ENCODE data around the gene MCEMP1. TPM values are rescaled to one million over a fixed set of nuclear protein-coding genes. Genes with fewer than 3 reads are reported as not detected.
A peak's percentile ranks its signal among the peaks of the same experiment; 100 is the strongest.

The MCEMP1 gene
- total RNA-seq, 5 donors from 2014 or later (not counting 1 experiment from before 2014, with no cell fraction given): 0.26 TPM; not detected in 4

GRCh38 chr19:7646426-7646700 is 30.5 kb upstream of the MCEMP1 start:
- no peaks in the 10 kb centered on the region for H3K9me3 ChIP-seq
- no peak overlapping the region for H3K27ac ChIP-seq (ENCODE audit: low read length)
- Mint-ChIP-seq H3K27me3 (no peaks in the 10 kb centered on the region), H3K27ac (no peak overlapping the region), H3K4me1 (no peaks in the 10 kb centered on the region), H3K36me3 (peaks cover 5% of the 10 kb centered on the region), H3K4me3 (no peak overlapping the region), H3K9me3 (no peaks in the 10 kb centered on the region)
- DNase-seq (no peak), ATAC-seq (replicated peaks in 1 of 4) (no peak)
- POLR2A ChIA-PET: no interaction called here
- WGBS (ENCODE audit: insufficient coverage): 82% methylated on average over 8 of the region's 8 CpGs
- H3K27me3 ChIP-seq (replicated peaks in 1 of 2; ENCODE audit: control insufficient read depth in 2 of 2, extremely low read depth in 1 of 2, insufficient read depth in 2 of 2, low read length in 1 of 2): peaks cover 0 to 7% of the 10 kb centered on the region in 2 experiments
- peaks cover 11 to 30% of the 10 kb centered on the region in 2 donors for H3K36me3 ChIP-seq (ENCODE audit: control insufficient read depth in 2 of 2, extremely low read depth in 1 of 2, insufficient read depth in 1 of 2, low read length in 1 of 2)
- H3K4me3 ChIP-seq (ENCODE audit: control insufficient read depth in 1 of 2, extremely low read depth in 1 of 2, low read length in 1 of 2): no peak overlapping the region
- CTCF ChIA-PET: no interaction called here
- H3K4me1 ChIP-seq (ENCODE audit: control insufficient read depth in 1 of 2, extremely low read depth in 1 of 2, insufficient read depth in 2 of 2, low read length in 2 of 2): no peaks in the 10 kb centered on the region

- WGBS (ENCODE audit: insufficient coverage): 95% methylated on average over 19 of the region's 26 CpGs
Observed at GRCh38 chr19:7647156-7647555, 29.7 kb upstream of the MCEMP1 start.

GRCh38 chr19:7648265-7649014 is 28.4 kb upstream of the MCEMP1 start:
- ChIA-PET POLR2A (interaction anchor here (0.6 to 0.9 kb wide), 3 partner anchors 59 to 188 kb away, joined by 3 to 6 read pairs (median 3); no protein-coding TSS in a partner anchor), CTCF (interaction anchor here (0.6 to 1.4 kb wide), 2 partner anchors 12 to 32 kb away, joined by 3 to 4 read pairs; partner anchors contain the start of gene TRAPPC5 (in 1 of the 2))
- H3K4me3 ChIP-seq (ENCODE audit: control insufficient read depth in 1 of 2, extremely low read depth in 1 of 2, low read length in 1 of 2): no peak overlapping the region
- Mint-ChIP-seq H3K4me3 (no peak overlapping the region), H3K36me3 (peaks cover 5% of the 10 kb centered on the region), H3K27me3 (no peaks in the 10 kb centered on the region), H3K9me3 (no peaks in the 10 kb centered on the region), H3K27ac (no peak overlapping the region), H3K4me1 (peaks cover 10 to 13% (median 10%) of the 10 kb centered on the region in 3 donors)
- no peak for ATAC-seq (replicated peaks in 1 of 4)
- H3K27ac ChIP-seq (ENCODE audit: low read length): no peak overlapping the region
- 91% methylated on average over 10 of the region's 15 CpGs for WGBS (ENCODE audit: insufficient coverage)
- DNase-seq: no peak
- H3K9me3 ChIP-seq: no peaks in the 10 kb centered on the region
- peaks cover 0 to 13% of the 10 kb centered on the region in 2 experiments for H3K4me1 ChIP-seq (ENCODE audit: control insufficient read depth in 1 of 2, extremely low read depth in 1 of 2, insufficient read depth in 2 of 2, low read length in 2 of 2)
- peaks cover 11 to 23% of the 10 kb centered on the region in 2 donors for H3K36me3 ChIP-seq (ENCODE audit: control insufficient read depth in 2 of 2, extremely low read depth in 1 of 2, insufficient read depth in 1 of 2, low read length in 1 of 2)
- H3K27me3 ChIP-seq (replicated peaks in 1 of 2; ENCODE audit: control insufficient read depth in 2 of 2, extremely low read depth in 1 of 2, insufficient read depth in 2 of 2, low read length in 1 of 2): peaks cover 0 to 7% of the 10 kb centered on the region in 2 experiments

More at GRCh38 chr19:7647156-7647555, 29.7 kb upstream of the MCEMP1 start:
- H3K4me1 ChIP-seq (ENCODE audit: control insufficient read depth in 1 of 2, extremely low read depth in 1 of 2, insufficient read depth in 2 of 2, low read length in 2 of 2): peaks cover 0 to 6% of the 10 kb centered on the region in 2 experiments
- peaks cover 11 to 26% of the 10 kb centered on the region in 2 donors for H3K36me3 ChIP-seq (ENCODE audit: control insufficient read depth in 2 of 2, extremely low read depth in 1 of 2, insufficient read depth in 1 of 2, low read length in 1 of 2)
- ChIA-PET CTCF (no interaction called here), POLR2A (no interaction called here)
- Mint-ChIP-seq H3K4me1 (peaks cover 3 to 5% (median 3%) of the 10 kb centered on the region in 3 donors), H3K36me3 (peaks cover 5% of the 10 kb centered on the region), H3K9me3 (no peaks in the 10 kb centered on the region), H3K27ac (no peak overlapping the region), H3K4me3 (no peak overlapping the region), H3K27me3 (no peaks in the 10 kb centered on the region)
- H3K27me3 ChIP-seq (replicated peaks in 1 of 2; ENCODE audit: control insufficient read depth in 2 of 2, extremely low read depth in 1 of 2, insufficient read depth in 2 of 2, low read length in 1 of 2): peaks cover 0 to 8% of the 10 kb centered on the region in 2 experiments
- H3K4me3 ChIP-seq (ENCODE audit: control insufficient read depth in 1 of 2, extremely low read depth in 1 of 2, low read length in 1 of 2): no peak overlapping the region
- no peak for ATAC-seq (replicated peaks in 1 of 4)
- DNase-seq: peak in 1 of 35 experiments; percentile 0
- H3K9me3 ChIP-seq: no peaks in the 10 kb centered on the region
- no peak overlapping the region for H3K27ac ChIP-seq (ENCODE audit: low read length)

GRCh38 chr19:7650148-7650547 is 26.7 kb upstream of the MCEMP1 start:
- H3K4me3 ChIP-seq (ENCODE audit: control insufficient read depth in 1 of 2, extremely low read depth in 1 of 2, low read length in 1 of 2): no peak overlapping the region
- ATAC-seq (replicated peaks in 1 of 4) (no peak), DNase-seq (no peak)
- POLR2A ChIA-PET: interaction anchor here in 1 of 2 donors (0.6 kb wide), 1 partner anchor 31 kb away, joined by 5 read pairs; the partner anchor contains the start of gene TRAPPC5
- H3K36me3 ChIP-seq (ENCODE audit: control insufficient read depth in 2 of 2, extremely low read depth in 1 of 2, insufficient read depth in 1 of 2, low read length in 1 of 2): peaks cover 8 to 13% of the 10 kb centered on the region in 2 donors
- H3K9me3 Mint-ChIP-seq: no peaks in the 10 kb centered on the region
- 72% methylated on average over 2 of the region's 2 CpGs for WGBS (ENCODE audit: insufficient coverage)
- no peak overlapping the region for H3K27ac ChIP-seq (ENCODE audit: low read length)
- no peak overlapping the region for H3K4me3 Mint-ChIP-seq
- H3K36me3 Mint-ChIP-seq: peaks cover 5% of the 10 kb centered on the region
- H3K27me3 ChIP-seq (replicated peaks in 1 of 2; ENCODE audit: control insufficient read depth in 2 of 2, extremely low read depth in 1 of 2, insufficient read depth in 2 of 2, low read length in 1 of 2): peaks cover 0 to 6% of the 10 kb centered on the region in 2 experiments
- no peaks in the 10 kb centered on the region for H3K9me3 ChIP-seq
- no peaks in the 10 kb centered on the region for H3K27me3 Mint-ChIP-seq
- H3K4me1 Mint-ChIP-seq: peaks cover 10 to 13% (median 10%) of the 10 kb centered on the region in 3 donors
- H3K4me1 ChIP-seq (ENCODE audit: control insufficient read depth in 1 of 2, extremely low read depth in 1 of 2, insufficient read depth in 2 of 2, low read length in 2 of 2): peaks cover 0 to 13% of the 10 kb centered on the region in 2 experiments
- CTCF ChIA-PET: interaction anchor here (0.5 to 0.7 kb wide), 3 partner anchors 34 to 364 kb away, joined by 3 to 7 read pairs (median 6); no protein-coding TSS in a partner anchor
- H3K27ac Mint-ChIP-seq: no peak overlapping the region

- H3K27me3 ChIP-seq (replicated peaks in 1 of 2; ENCODE audit: control insufficient read depth in 2 of 2, extremely low read depth in 1 of 2, insufficient read depth in 2 of 2, low read length in 1 of 2): peaks cover 0 to 6% of the 10 kb centered on the region in 2 experiments
- H3K4me3 Mint-ChIP-seq: peak overlapping the region; percentile 66 to 74 (median 72)
- CTCF ChIA-PET: interaction anchor here (0.6 to 1.6 kb wide), 4 partner anchors 17 to 1671 kb away, joined by 3 to 8 read pairs (median 3); partner anchors contain the start of genes PET100 (in 1 of the 2) and XAB2 (in 1 of the 2)
- ATAC-seq (replicated peaks in 1 of 4) (peak; percentile 83 to 92 (median 88)), DNase-seq (peak; percentile 73 to 94 (median 85))
- no peaks in the 10 kb centered on the region for H3K27me3 Mint-ChIP-seq
- H3K27ac ChIP-seq (ENCODE audit: low read length): peak overlapping the region; percentile 67
- no peaks in the 10 kb centered on the region for H3K36me3 Mint-ChIP-seq
- peaks cover 0 to 16% of the 10 kb centered on the region in 2 experiments for H3K4me1 ChIP-seq (ENCODE audit: control insufficient read depth in 1 of 2, extremely low read depth in 1 of 2, insufficient read depth in 2 of 2, low read length in 2 of 2)
- H3K9me3 ChIP-seq: no peaks in the 10 kb centered on the region
- peaks cover 4% of the 10 kb centered on the region in 2 donors for H3K36me3 ChIP-seq (ENCODE audit: control insufficient read depth in 2 of 2, extremely low read depth in 1 of 2, insufficient read depth in 1 of 2, low read length in 1 of 2)
- H3K9me3 Mint-ChIP-seq: no peaks in the 10 kb centered on the region
- WGBS (ENCODE audit: insufficient coverage): 1% methylated on average over 18 of the region's 28 CpGs
- H3K4me1 Mint-ChIP-seq: peaks cover 10 to 15% (median 11%) of the 10 kb centered on the region in 3 donors
- H3K27ac Mint-ChIP-seq: peak overlapping the region; percentile 61 to 81
- peak overlapping the region; percentile 39 to 49 for H3K4me3 ChIP-seq (ENCODE audit: control insufficient read depth in 1 of 2, extremely low read depth in 1 of 2, low read length in 1 of 2)
- POLR2A ChIA-PET: interaction anchor here in 1 of 2 donors (0.6 kb wide), 2 partner anchors 20 to 147 kb away, joined by 3 to 5 read pairs; no protein-coding TSS in a partner anchor
Observed at GRCh38 chr19:7652061-7652641, 24.7 kb upstream of the MCEMP1 start.

- H3K4me1 Mint-ChIP-seq: peaks cover 22 to 26% (median 24%) of the 10 kb centered on the region in 3 donors
- Histone ChIP-seq H3K4me3 (ENCODE audit: control insufficient read depth in 1 of 2, extremely low read depth in 1 of 2, low read length in 1 of 2) (no peak overlapping the region), H3K36me3 (ENCODE audit: control insufficient read depth in 2 of 2, extremely low read depth in 1 of 2, insufficient read depth in 1 of 2, low read length in 1 of 2) (no peaks in the 10 kb centered on the region), H3K9me3 (no peaks in the 10 kb centered on the region), H3K4me1 (ENCODE audit: control insufficient read depth in 1 of 2, extremely low read depth in 1 of 2, insufficient read depth in 2 of 2, low read length in 2 of 2) (peaks cover 3 to 34% of the 10 kb centered on the region in 2 experiments), H3K27ac (ENCODE audit: low read length) (no peak overlapping the region), H3K27me3 (replicated peaks in 1 of 2; ENCODE audit: control insufficient read depth in 2 of 2, extremely low read depth in 1 of 2, insufficient read depth in 2 of 2, low read length in 1 of 2) (peaks cover 0 to 6% of the 10 kb centered on the region in 2 experiments)
- ChIA-PET CTCF (interaction anchor here in 1 of 2 donors (0.8 to 0.9 kb wide), 2 partner anchors 27 to 86 kb away, joined by 3 read pairs; partner anchors contain the start of gene TRAPPC5), POLR2A (no interaction called here)
- no peak overlapping the region for H3K27ac Mint-ChIP-seq
- no peaks in the 10 kb centered on the region for H3K27me3 Mint-ChIP-seq
- DNase-seq (no peak), ATAC-seq (replicated peaks in 1 of 4) (no peak)
- H3K4me3 Mint-ChIP-seq: no peak overlapping the region
- no peaks in the 10 kb centered on the region for H3K9me3 Mint-ChIP-seq
- H3K36me3 Mint-ChIP-seq: no peaks in the 10 kb centered on the region
- 93% methylated on average over 3 of the region's 8 CpGs for WGBS (ENCODE audit: insufficient coverage)
Observed at GRCh38 chr19:7654401-7654800, 22.5 kb upstream of the MCEMP1 start.

Data from T-cell (primary cell).